Body of pancreas (tissue), 4 donors: ENCODE results near the gene MTERF4. TPM values are rescaled to one million over a fixed set of nuclear protein-coding genes. Genes with fewer than 3 reads are reported as not detected.
"Not testable (repeated sequence)": the region's sequence is repeated elsewhere in the genome, so short reads cannot be mapped to it uniquely, and the experiment has no call there.

Source experiments
- ATAC-seq: fragments of 150-250 bp; one replicate; pipeline ENCODE4 v1.9.1; 2016
- DNase-seq, 4 donors: peaks; one replicate each; pipeline ENCODE4 v3.0.0-alpha.2; 2019
- H3K27ac ChIP-seq, 4 donors: fragments of 200-600 bp; sonication (generic); 1 replicate in 3 of 4; 2 replicates in 1 of 4; pipeline versions ENCODE4 v1.5.1 to v1.6.1; 2016 to 2019; ENCODE audit warnings: mild to moderate bottlenecking in 1 of 4, mixed read lengths in 1 of 4, moderate library complexity in 1 of 4
- H3K27me3 ChIP-seq, 2 donors: fragments of 200-600 bp; sonication (generic); one replicate each; pipeline ENCODE4 v1.6.0; 2016; ENCODE audit warnings: mild to moderate bottlenecking in 1 of 2
- H3K36me3 ChIP-seq, 2 donors: fragments of 200-600 bp; sonication (generic); replicated peaks in 1 of 2; 2 replicates each; pipeline ENCODE4 v1.5.1; 2016; ENCODE audit warnings: low read depth in 2 of 2; ENCODE audit not compliant: insufficient read depth in 1 of 2
- H3K4me1 ChIP-seq: fragments of 200-600 bp; sonication (generic); one replicate; pipeline ENCODE4 v1.6.0; 2016
- H3K4me3 ChIP-seq, 2 donors: fragments of 200-600 bp; sonication (generic); 1 replicate in 1 of 2; 2 replicates in 1 of 2; pipeline ENCODE4 v1.5.1; 2016 to 2019
- H3K9me3 ChIP-seq, 3 donors: fragments of 200-600 bp; sonication (generic); 1 replicate in 2 of 3; 2 replicates in 1 of 3; pipeline ENCODE4 v1.5.1; 2016
- CTCF ChIP-seq, 7 experiments: fragments of 450-650 bp in 4 of 7; fragments of 200-600 bp in 3 of 7; sonication (generic) in 3 of 7; IDR thresholded peaks; one replicate each; pipeline ENCODE4 v1.5.1; 2016 to 2019; ENCODE audit warnings: antibody characterized with exemption in 7 of 7
- POLR2A ChIP-seq, 3 donors: fragments of 450-650 bp; IDR thresholded peaks; one replicate each; pipeline ENCODE4 v1.6.1; 2016; ENCODE audit warnings: antibody characterized with exemption in 3 of 3, mild to moderate bottlenecking in 2 of 3
- WGBS, 2 donors: methylation state at CpG; one replicate each; pipeline ENCODE4 v1.1.5; 2017; 5-methylcytosine and 5-hydroxymethylcytosine counted together
- intact Hi-C: fragments of 100-400 bp; cut with DNase I; formaldehyde crosslinking; loops from one replicate; pipeline ENCODE4 v1.15.1; 2023
- total RNA-seq, 2 donors: library from RNA; depleted of rRNA; stranded (reverse); fragments of >200 nt; gene quantifications; one replicate each; pipeline ENCODE4 v1.1.0, GENCODE V29; 2016

Gene MTERF4
- total RNA-seq, 2 donors from 2014 or later, result 17.1 to 39.2 TPM

DNA sequence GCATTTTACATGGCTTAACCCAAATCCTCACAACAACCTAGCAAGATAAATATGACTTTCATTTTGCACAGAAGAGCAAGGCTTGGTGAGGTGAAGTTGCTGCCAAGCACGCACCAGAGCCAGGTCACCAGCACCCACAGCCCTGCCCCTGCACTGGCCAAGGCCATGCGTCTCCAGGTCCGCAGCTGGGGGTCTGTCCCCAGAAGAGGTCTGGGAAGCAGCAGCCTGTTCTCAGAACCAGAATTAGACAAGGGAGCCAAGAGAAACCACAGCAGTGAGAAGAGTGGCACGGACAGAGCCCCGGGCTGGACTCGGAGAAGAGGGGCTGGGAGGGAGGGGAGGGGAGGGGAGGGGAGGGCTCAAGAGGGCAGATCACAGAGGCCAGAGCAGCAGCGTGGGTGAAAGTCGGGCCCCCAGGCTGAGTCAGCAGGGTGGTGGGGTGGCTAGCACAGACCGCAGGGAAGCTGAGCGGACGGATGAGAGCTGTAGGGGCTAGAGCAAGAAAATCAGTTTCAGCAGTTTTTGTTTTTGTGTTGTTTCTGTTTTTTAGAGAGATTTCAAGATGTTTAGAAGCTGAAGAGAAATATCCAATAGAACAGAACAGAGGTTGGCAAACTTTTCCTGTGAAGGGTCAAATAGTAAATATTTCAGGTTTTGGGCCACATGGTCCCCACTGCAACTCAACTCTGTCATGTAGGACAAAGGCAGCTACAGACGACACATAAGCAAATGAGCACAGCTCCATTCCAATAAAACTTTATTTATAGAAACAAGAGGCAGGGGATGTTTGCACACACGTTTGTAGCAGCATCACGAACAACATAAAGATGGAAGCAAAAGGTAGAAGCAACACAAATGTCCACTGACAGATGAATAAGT lies 7.4 kb upstream of the MTERF4 start:
- Histone ChIP-seq H3K27ac (no peak overlapping the region), H3K36me3 (peaks cover 0 to 2% of the 10 kb centered on the region in 2 donors), H3K9me3 (no peaks in the 10 kb centered on the region), H3K27me3 (no peaks in the 10 kb centered on the region), H3K4me1 (no peaks in the 10 kb centered on the region), H3K4me3 (no peak overlapping the region)
- intact Hi-C loops, result no loop called here
- 82 to 89% methylated on average over 14 of the region's 14 CpGs for WGBS, 2 donors
- DNase-seq, result no peak
- ATAC-seq, result no peak
- TF ChIP-seq CTCF (IDR thresholded peaks at IDR 0.05) (no peak), POLR2A (IDR thresholded peaks at IDR 0.05) (no peak)

GRCh38 chr2:241108271-241109209 lies 6.5 kb upstream of the MTERF4 start:
- H3K27ac ChIP-seq, result no peak overlapping the region
- ATAC-seq, result peak; percentile 27
- 81 to 82% methylated on average over 24 to 35 of the region's 35 CpGs for WGBS, 2 donors

GRCh38 chr2:241107031-241107783 lies 5.1 kb upstream of the MTERF4 start:
- H3K27me3 ChIP-seq, result no peaks in the 10 kb centered on the region
- WGBS, 2 donors, result 85 to 86% methylated on average over 7 to 9 of the region's 9 CpGs
- ATAC-seq (no peak), DNase-seq (no peak)
- TF ChIP-seq CTCF (IDR thresholded peaks at IDR 0.05) (no peak), POLR2A (IDR thresholded peaks at IDR 0.05) (no peak)
- H3K4me3 ChIP-seq, result no peak overlapping the region
- peaks cover 10% of the 10 kb centered on the region for H3K4me1 ChIP-seq
- H3K36me3 ChIP-seq, result no peaks in the 10 kb centered on the region
- H3K9me3 ChIP-seq, result no peaks in the 10 kb centered on the region
- intact Hi-C loops, result no loop called here
- H3K27ac ChIP-seq, result no peak overlapping the region

More at GRCh38 chr2:241108271-241109209, 6.5 kb upstream of the MTERF4 start:
- H3K27me3 ChIP-seq, result no peaks in the 10 kb centered on the region
- no peak overlapping the region for H3K4me3 ChIP-seq
- no peaks in the 10 kb centered on the region for H3K9me3 ChIP-seq
- H3K4me1 ChIP-seq, result peaks cover 2% of the 10 kb centered on the region
- intact Hi-C loops, result no loop called here
- no peaks in the 10 kb centered on the region for H3K36me3 ChIP-seq
- no peak for DNase-seq
- TF ChIP-seq POLR2A (IDR thresholded peaks at IDR 0.05), result no peak
- TF ChIP-seq CTCF (IDR thresholded peaks at IDR 0.05), result no peak

- no peak for TF ChIP-seq POLR2A (IDR thresholded peaks at IDR 0.05)
- TF ChIP-seq CTCF (IDR thresholded peaks at IDR 0.05), result no peak
- no peak for DNase-seq
- Histone ChIP-seq H3K27me3 (no peaks in the 10 kb centered on the region), H3K4me3 (no peak overlapping the region), H3K9me3 (no peaks in the 10 kb centered on the region), H3K4me1 (peaks cover 19% of the 10 kb centered on the region), H3K27ac (no peak overlapping the region), H3K36me3 (no peaks in the 10 kb centered on the region)
- intact Hi-C loops, result no loop called here
- no peak for ATAC-seq
- 63 to 67% methylated on average over 3 of the region's 3 CpGs for WGBS, 2 donors
Measured at GRCh38 chr2:241105641-241106040, 3.6 kb upstream of the MTERF4 start.

GRCh38 chr2:241104611-241105010 lies 2.5 kb upstream of the MTERF4 start:
- H3K4me3 ChIP-seq, H3K36me3 ChIP-seq, H3K27ac ChIP-seq, H3K27me3 ChIP-seq, DNase-seq, intact Hi-C loops, ATAC-seq, H3K9me3 ChIP-seq: not testable (repeated sequence)
- H3K4me1 ChIP-seq, result peaks cover 30% of the 10 kb centered on the region
- WGBS, 2 donors, result 96 to 97% methylated on average over 10 of the region's 10 CpGs
